ENCODE measurements around the gene TP73.

- TF ChIP-seq POLR2A (IDR thresholded peaks at IDR 0.05) (no peak), CTCF (IDR thresholded peaks at IDR 0.05) (no peak), POLR2AphosphoS5 (IDR thresholded peaks at IDR 0.05) (no peak)
Observed at GRCh38 chr1:3631320-3632260, 20.7 kb upstream of the TP73 start.
